Fibroblast of the aortic adventitia (primary cell): ENCODE measurements around the gene TRAFD1. TPM values are rescaled to one million over a fixed set of nuclear protein-coding genes. Genes with fewer than 3 reads are reported as not detected.

ENCODE experiments used
- DNase-seq: peaks from one replicate; pipeline ENCODE4 v3.0.0-alpha.2; 2010; ENCODE audit warnings: low read depth
- H3K4me3 ChIP-seq: 2 replicates; pipeline ENCODE4 v1.5.1; 2011; ENCODE audit warnings: low read depth, mild to moderate bottlenecking, control low read depth, low read length, moderate library complexity
- total RNA-seq: library from RNA; depleted of rRNA; stranded (reverse); fragments of >200 nt; gene quantifications from 2 replicates; pipeline ENCODE4 v1.2.3, GENCODE V29; 2012; ENCODE audit warnings: low replicate concordance
- TF ChIP-seq, protein P1 (sequence below): IDR thresholded peaks from 2 replicates; pipeline ENCODE4 v1.5.1; 2011; ENCODE audit warnings: mild to moderate bottlenecking, low read length, control low read depth, inconsistent platforms; ENCODE audit not compliant: insufficient read depth

Gene TRAFD1
- total RNA-seq, 1 donor: 36.5 TPM

DNA sequence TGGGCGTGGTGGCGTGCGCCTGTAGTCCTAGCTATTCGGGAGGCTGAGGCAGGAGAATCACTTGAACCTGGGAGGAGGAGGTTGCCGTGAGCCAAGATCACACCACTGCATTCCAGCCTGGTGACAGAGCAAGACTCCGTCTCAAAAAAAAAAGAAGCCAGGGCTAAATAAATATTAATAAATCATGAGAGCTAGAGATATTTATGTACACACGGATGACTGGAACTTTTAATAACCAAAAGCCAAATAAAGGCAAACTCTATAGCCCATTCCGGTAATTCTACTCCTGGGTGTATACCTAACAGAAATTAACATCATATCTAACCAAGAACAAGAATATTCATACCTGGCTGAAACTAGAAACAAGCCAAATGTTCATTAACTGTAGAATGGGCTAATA, 7.7 kb upstream of the TRAFD1 start:
- TF ChIP-seq, protein P1, sequence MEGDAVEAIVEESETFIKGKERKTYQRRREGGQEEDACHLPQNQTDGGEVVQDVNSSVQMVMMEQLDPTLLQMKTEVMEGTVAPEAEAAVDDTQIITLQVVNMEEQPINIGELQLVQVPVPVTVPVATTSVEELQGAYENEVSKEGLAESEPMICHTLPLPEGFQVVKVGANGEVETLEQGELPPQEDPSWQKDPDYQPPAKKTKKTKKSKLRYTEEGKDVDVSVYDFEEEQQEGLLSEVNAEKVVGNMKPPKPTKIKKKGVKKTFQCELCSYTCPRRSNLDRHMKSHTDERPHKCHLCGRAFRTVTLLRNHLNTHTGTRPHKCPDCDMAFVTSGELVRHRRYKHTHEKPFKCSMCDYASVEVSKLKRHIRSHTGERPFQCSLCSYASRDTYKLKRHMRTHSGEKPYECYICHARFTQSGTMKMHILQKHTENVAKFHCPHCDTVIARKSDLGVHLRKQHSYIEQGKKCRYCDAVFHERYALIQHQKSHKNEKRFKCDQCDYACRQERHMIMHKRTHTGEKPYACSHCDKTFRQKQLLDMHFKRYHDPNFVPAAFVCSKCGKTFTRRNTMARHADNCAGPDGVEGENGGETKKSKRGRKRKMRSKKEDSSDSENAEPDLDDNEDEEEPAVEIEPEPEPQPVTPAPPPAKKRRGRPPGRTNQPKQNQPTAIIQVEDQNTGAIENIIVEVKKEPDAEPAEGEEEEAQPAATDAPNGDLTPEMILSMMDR: no peak
- no peak overlapping the region for H3K4me3 ChIP-seq
- no peak for DNase-seq

DNA sequence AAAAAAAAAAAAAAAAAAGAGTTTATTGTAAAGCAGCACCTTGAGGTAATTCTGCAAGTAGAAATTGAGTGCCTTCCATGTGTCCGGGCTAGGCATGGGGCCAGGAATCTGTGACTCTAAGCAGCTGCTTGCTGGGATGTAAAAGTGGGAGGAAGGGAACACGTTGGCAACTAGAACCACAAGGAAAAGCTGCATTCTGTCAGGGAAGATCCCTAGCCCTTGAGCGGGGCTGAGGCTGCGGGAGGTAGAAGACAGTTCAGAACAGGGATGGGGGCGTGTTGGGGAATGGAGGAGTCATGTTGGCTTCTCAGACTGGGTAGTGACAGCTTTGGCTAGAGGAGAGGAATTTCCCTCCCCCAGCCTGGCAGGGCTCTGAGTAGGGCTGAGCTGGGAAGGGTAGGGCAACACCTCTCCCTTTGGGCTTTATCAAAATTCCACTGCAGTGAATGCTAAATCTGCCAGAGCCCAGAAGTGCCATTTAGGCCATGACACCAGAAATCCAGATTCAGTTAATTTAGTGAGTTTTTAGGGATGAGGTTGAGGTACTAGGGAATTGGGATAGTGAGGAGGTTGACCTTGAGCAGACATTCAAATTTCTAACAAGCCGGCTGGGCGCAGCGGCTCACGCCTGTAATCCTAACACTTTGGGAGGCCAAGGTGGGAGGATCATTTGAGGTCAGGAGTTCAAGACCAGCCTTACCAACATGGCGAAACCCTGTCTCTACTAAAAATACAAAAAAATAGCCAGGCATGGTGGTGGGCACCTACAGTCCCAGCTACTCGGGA, 3.4 kb upstream of the TRAFD1 start:
- H3K4me3 ChIP-seq: no peak overlapping the region
- DNase-seq: peak; percentile 91
- TF ChIP-seq, protein P1: no peak

DNA sequence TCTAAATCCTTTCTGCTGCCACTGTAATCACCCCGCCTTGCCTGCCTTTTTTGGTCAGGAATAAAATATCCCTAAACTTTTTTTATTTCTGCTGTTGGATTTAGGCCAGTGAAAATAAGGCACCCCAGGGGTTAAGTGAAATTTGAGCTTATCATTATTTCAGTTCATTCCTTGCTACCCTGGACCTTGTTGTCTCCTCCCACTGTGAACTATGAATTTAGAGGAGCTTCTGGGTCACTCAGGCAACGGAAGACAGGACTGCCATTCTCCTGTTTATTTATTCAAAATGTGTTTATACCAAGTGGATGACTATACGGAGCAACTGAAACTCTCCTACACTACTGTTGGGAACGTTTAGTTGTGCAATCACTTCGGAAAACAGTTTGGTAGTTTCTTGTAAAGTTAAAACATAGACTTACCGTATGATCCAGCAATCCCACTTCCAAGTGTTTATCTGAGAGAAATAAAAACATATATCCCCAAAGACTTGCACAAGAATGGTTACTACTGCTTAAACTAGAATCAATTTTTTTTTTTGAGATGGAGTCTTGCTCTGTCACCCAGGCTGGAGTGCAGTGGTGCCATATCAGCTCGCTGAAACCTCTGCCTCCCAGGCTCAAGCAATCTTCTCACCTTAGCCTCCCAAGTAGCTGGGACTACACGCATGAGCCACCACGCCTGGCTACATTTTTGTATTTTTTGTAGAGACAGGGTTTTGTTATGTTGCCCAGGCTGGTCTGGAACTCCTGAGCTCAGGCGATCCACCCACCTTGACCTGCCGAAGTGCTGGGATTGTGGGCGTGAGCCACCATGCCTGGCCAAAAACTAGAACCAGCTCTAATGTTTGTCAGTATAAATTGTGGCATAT, 2.3 kb upstream of the TRAFD1 start:
- TF ChIP-seq, protein P1: no peak
- peak; percentile 73 for DNase-seq
- H3K4me3 ChIP-seq: peak overlapping the region; percentile 22

DNA sequence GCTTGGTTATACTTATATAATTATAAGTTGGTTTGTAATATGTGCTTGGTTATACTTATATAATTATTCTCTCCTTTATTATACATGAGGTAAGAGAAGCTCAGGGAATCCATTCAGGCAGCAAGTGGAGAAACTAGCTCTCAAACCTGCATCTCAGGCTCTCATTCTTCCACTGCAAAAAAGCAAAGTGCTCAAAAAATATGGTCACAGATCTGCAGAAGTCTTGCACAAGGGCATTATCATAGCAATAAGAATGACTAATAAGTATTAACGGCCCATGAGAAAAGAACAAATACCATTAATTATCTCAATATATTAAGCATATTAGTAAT, 476 bp upstream of the TRAFD1 start:
- no peak for DNase-seq
- TF ChIP-seq, protein P1: no peak
- H3K4me3 ChIP-seq: no peak overlapping the region

DNA sequence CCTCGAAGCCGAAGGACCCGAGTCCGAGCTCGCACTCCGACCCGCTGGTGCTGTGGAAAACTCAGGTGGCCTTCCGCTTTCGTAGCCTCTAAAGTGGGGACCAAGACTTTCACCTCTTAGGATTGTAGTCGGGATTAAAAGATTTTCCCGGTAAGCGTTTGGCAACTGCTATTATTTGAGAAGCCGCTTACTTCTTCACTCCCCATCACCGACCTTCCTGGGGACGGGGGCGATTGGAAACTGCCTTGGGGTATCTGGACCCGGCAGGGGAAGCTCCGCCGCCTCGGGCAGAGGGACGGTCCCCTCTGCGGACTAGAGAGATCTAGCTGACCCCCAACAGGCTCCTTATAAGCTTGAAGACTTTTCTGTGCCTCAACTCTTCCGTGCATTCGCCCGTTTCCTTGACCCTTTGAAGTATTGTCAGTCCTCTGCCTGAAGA, 659 bp downstream of the TRAFD1 start:
- no peak for DNase-seq
- peak overlapping the region; percentile 98 for H3K4me3 ChIP-seq
- TF ChIP-seq, protein P1: no peak

DNA sequence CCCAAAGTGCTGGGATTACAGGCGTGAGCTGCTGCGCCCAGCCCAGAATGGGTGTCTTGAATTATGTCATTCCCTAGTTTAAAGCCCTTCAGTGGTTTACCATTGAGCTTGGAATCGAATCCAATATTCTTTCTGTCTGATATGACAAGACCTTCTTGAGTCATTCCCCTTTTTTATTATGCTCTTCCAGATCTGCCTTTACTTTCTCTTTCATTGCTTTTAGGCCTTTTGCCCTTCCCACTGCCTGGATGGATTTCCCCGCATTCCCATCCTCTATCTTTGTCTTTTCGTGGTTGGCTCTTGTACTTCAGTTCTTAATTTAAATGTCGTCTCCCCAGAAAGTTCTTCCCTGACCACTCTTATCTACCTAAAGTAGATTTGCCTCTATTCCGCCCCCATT, 1.6 kb downstream of the TRAFD1 start:
- TF ChIP-seq, protein P1: no peak
- peak overlapping the region; percentile 40 for H3K4me3 ChIP-seq
- DNase-seq: peak; percentile 30
